Activated CD4-positive, alpha-beta T cell treated with anti-CD3 and anti-CD28 coated beads, Interleukin-2, amount 50 U/mL, for 4 hours (primary cell): ENCODE measurements around the gene PTPN9.
A peak's percentile ranks its signal among the peaks of the same experiment; 100 is the strongest.
"Not testable (repeated sequence)": the region's sequence is repeated elsewhere in the genome, so short reads cannot be mapped to it uniquely, and the experiment has no call there.

Experiments used
- DNase-seq, 2 experiments: peaks; one replicate each; pipeline ENCODE4 v3.0.0-alpha.2; 2020

PTPN9 gene

DNA sequence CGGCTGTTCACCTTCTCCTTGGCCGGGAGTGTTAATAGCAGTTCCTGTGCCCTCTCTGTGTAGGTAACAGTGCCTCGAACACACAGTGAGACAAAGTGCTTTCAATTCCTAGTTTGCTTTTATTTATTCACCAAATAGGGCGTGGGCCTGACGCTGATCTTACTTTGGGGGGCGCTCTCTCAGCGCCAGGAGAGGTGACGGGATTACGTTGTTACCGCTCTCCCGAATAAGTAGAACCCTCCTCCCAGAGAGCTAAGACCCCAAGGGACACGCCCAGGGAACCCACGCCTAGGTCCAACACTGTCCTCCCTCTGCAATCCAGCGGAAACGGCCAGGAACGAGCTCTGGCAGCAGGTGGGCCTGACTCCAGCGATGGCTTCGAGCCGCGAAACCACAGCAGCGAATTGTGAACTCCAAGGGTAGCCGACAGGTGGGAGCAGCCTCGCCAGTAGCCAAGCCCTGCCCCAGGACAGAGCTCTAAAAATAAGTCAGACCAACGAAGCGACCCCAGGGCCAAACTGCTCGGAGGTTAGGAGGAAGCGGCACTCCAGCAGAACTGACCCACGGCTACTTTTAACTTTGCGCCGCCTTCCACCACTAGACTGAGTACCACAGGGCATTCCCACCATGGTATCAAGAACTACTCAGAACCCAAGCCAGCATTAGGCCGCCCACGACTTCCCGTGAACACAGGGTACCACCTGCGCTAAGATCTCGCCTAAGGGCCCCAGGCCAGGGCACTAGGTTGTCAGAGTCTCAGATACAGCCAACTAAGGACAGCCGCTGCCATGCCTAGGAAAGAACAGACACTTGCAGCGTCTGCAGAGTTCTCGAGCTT is 126.0 kb downstream of the PTPN9 start:
- DNase-seq, result peak; percentile 71 to 77

- DNase-seq, result peak; percentile 71
Observed at GRCh38 chr15:75452364-75452864, 126.7 kb downstream of the PTPN9 start.

GRCh38 chr15:75451674-75452363 is 127.3 kb downstream of the PTPN9 start, which contains the start of gene SIN3A:
TSS of gene SIN3A (minus strand) at chr15:75451690. CDS start at chr15:75430375, 21,315 bp downstream.
- peak; percentile 100 for DNase-seq

DNA sequence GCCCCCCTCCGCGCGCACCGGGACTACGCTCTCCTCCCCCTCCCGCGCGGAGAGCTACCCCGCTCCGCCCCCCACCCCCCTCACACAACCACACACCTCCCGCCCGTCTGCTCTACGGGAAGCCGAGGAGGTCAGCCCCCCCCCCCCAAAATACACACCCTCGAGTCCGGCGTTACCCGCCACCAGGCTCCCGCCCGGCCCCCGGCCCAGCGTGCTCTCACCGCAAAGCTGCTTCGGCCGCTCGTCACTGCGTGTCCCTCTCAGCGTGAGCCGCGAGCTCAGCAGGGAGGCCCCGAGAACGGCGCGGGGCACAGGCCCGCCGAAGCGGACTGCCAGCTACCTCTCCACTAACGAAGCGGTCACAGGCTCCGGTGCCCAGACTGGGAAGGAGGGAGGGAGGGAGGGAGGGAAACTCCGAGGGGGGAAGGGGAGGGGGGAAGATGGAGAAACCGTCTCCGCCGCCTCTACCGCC is 127.9 kb downstream of the PTPN9 start:
- DNase-seq, result no peak

GRCh38 chr15:75450307-75451201 is 128.6 kb downstream of the PTPN9 start:
- DNase-seq, result peak; percentile 96

GRCh38 chr15:75449585-75450306 is 129.4 kb downstream of the PTPN9 start:
- no peak for DNase-seq

DNA sequence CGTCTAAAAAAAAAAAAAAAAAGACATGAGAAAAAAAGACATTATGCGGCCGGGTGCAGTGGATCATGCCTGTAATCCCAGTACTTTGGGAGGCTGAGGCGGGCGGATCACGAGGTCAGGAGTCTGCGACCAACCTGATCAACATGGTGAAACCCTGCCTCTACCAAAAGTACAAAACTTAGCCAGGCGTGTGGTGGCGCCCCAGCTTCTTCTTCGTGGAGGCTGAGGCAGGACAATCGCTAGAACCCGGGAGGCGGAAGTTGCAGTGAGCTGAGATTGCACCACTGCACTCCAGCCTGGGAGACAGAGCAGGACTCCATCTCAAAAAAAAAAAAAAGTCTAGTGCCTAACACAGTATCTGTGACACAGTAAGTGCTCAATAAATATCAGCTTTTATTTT is 130.9 kb downstream of the PTPN9 start:
- not testable (repeated sequence) for DNase-seq

- DNase-seq, result no peak
Observed at GRCh38 chr15:75446151-75446550, 133.0 kb downstream of the PTPN9 start.

DNA sequence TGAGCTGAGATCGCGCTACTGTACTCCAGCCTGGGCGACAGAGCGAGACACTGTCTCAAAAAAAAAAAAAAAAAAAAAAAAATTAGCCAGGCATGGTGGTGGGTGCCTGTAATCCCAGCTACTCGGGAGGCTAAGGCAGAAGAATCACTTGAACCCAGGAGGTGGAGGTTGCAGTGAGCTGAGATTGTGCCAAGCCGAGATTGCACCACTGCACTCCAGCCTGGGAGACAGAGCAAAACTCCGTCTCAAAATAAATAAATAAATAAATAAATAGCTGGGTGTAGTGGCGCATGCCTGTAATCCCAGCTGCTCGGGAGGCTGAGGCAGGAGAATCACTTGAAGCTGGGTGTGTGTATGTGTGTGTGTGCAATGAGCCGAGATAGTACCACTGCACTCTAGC is 133.8 kb downstream of the PTPN9 start:
- DNase-seq, result not testable (repeated sequence)

DNA sequence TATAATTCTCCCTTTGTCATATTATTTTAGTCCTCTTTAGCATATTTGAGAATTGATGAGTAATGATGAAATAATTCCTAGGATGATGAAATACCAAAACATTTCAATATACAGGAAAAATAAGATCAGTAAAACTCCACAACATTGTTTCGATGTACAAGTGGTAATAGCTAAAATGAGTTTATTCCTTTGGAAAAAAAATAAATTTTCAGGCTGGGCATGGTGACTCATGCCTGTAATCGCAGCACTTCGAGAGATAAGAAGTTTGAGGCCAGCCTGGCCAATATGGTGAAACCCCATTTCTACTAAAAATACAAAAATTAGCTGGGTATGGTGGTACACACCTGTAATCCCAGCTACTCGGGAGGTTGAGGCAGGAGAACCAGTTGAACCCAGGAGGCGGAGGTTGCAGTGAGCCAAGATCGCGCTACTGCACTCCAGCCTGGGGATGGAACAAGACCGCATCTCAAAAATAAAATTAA is 135.1 kb downstream of the PTPN9 start:
- not testable (repeated sequence) for DNase-seq

- no peak for DNase-seq
Observed at GRCh38 chr15:75437721-75438120, 141.4 kb downstream of the PTPN9 start.

DNA sequence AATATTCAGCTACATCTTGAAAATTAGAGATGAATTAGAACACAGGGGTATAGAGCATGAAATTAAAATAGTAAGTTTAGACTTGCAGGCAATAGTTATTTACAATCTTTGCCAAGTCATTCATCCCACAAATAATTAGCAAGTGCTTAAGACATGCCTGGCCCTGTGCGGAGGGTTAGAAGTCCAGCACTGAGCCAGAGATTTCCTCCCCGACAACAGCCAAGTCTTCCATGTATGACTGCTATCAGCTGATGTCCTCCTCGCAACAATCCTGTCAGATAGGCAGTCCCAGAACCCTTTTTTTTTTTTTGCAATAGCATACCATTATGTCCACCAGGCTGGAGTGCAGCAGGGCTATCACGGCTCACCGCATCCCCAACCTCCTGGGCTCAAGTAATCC is 142.2 kb downstream of the PTPN9 start:
- DNase-seq, result no peak

DNA sequence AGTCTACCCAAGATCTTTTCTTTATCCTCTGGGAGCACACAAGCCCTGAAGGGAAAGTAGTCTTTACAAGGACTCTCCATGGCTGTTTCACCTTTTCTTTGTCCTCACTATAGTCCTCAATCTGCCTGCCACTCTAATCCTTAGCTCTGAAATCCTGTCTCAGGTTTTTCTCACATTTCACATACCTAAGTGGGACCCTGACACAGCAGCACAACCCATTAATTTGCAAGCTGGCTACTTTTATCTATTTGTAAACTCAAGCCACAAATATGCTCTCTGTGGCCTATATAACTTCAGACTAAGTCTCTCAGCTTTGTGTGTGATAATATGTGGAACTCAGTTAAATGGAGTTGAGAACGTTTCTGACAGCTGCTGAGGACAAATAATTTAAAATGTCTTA is 147.4 kb downstream of the PTPN9 start:
- DNase-seq, result no peak

GRCh38 chr15:75431270-75431669 is 147.8 kb downstream of the PTPN9 start:
- DNase-seq, result no peak

GRCh38 chr15:75430259-75430658 is 148.9 kb downstream of the PTPN9 start:
- DNase-seq, result no peak

- no peak for DNase-seq
Observed at GRCh38 chr15:75428152-75428551, 151.0 kb downstream of the PTPN9 start.

DNA sequence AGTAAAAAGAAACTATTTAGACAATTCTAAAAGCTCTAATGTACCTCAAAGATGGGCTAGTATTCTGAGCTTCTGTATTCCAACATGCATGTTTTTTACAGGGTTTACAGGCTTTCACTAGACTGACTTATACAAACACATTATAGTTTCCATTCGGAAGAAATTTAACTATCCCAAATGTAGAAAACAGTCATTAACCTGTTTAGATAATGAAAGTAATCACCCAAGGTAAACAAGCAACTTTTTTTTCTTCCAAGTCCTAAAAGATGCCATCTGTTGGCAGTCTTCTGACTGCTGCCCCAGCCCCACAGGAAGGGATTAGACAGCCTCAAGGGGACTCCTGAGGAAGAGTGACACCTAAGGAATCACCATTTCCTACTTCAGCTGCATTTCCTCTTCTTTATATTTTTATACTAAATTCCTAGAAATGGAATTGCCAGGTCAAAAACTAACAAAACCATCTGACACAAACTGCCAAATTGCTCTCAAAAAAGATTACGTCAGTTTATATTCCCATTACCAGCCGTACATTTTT is 153.1 kb downstream of the PTPN9 start:
- no peak for DNase-seq

DNA sequence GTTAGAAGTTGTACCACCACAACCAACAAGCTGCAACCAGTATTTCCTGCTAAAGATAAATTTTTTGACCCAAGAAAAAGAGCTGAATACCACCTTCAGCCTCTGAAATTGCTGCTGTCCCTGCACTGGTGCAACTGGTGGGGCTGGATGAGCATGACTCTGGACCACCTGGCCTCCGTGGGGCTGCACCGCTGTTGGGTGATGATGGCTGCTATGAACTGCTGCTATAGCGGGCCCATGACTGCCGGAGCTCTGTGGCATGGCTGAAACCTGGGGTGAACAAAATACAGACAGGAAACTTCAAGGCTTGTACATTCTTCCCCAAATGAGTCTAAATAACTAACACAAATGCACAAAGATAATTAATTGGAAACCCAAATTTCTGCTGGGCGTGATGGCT is 156.6 kb downstream of the PTPN9 start:
- no peak for DNase-seq

- DNase-seq, result no peak
Observed at GRCh38 chr15:75420698-75421097, 158.4 kb downstream of the PTPN9 start.

- no peak for DNase-seq
Observed at GRCh38 chr15:75416584-75416983, 162.5 kb downstream of the PTPN9 start.
